Natural killer cell (primary cell): ENCODE results near the gene RAD21L1. TPM values are rescaled to one million over a fixed set of nuclear protein-coding genes. Genes with fewer than 3 reads are reported as not detected.

Experiments used
- ATAC-seq, 3 donors: fragments of 150-1000 bp in 2 of 3; fragments of 200-7000 bp in 1 of 3; cut with Tn5 transposase; 1 replicate in 1 of 3; 2 replicates in 2 of 3; pipeline ENCODE4 v1.10.0; 2021; ENCODE audit warnings: mild to moderate bottlenecking in 2 of 3, moderate library complexity in 2 of 3
- DNase-seq, 2 donors: peaks; one replicate each; pipeline versions ENCODE4 v3.0.0 to v3.0.0-alpha.2; 2013 to 2021; ENCODE audit warnings: mixed read lengths in 1 of 2
- H3K27ac ChIP-seq: one replicate; pipeline ENCODE4 v1.5.1; 2013; ENCODE audit warnings: mild to moderate bottlenecking, low read length
- H3K27me3 ChIP-seq: one replicate; pipeline ENCODE4 v1.6.1; 2013; ENCODE audit warnings: low read length; ENCODE audit not compliant: control insufficient read depth, insufficient read depth
- H3K36me3 ChIP-seq: one replicate; pipeline ENCODE4 v1.6.1; 2013; ENCODE audit warnings: low read length; ENCODE audit not compliant: control insufficient read depth, insufficient read depth
- H3K4me1 ChIP-seq: one replicate; pipeline ENCODE4 v1.6.1; 2013; ENCODE audit warnings: low read length; ENCODE audit not compliant: control insufficient read depth, insufficient read depth
- H3K4me3 ChIP-seq: one replicate; pipeline ENCODE4 v1.5.1; 2013; ENCODE audit warnings: low read length
- H3K9me3 ChIP-seq: one replicate; pipeline ENCODE4 v1.6.1; 2013; ENCODE audit warnings: low read length; ENCODE audit not compliant: control insufficient read depth, insufficient read depth
- H3K27ac Mint-ChIP-seq, 2 donors: one replicate each; pipeline ENCODE4 v1.8.0; 2022; ENCODE audit warnings: mild to moderate bottlenecking in 2 of 2, mixed read lengths in 2 of 2, moderate library complexity in 1 of 2
- H3K27me3 Mint-ChIP-seq, 2 donors: one replicate each; pipeline ENCODE4 v1.8.0; 2022; ENCODE audit warnings: low read depth in 2 of 2, mixed read lengths in 2 of 2
- H3K36me3 Mint-ChIP-seq: one replicate; pipeline ENCODE4 v1.8.0; 2022; ENCODE audit warnings: mixed read lengths
- H3K4me1 Mint-ChIP-seq, 2 donors: one replicate each; pipeline ENCODE4 v1.8.0; 2022; ENCODE audit warnings: mixed read lengths in 2 of 2
- H3K4me3 Mint-ChIP-seq: one replicate; pipeline ENCODE4 v1.8.0; 2022; ENCODE audit warnings: mild to moderate bottlenecking, moderate library complexity, mixed read lengths
- H3K9me3 Mint-ChIP-seq, 2 donors: one replicate each; pipeline ENCODE4 v1.8.0; 2022; ENCODE audit warnings: mixed read lengths in 2 of 2
- WGBS: methylation state at CpG from one replicate; pipeline ENCODE4 v1.1.7; 2013; ENCODE audit warnings: missing lambda C conversion rate; ENCODE audit not compliant: insufficient coverage; 5-methylcytosine and 5-hydroxymethylcytosine counted together
- intact Hi-C: fragments of 100-400 bp; cut with micrococcal nuclease; formaldehyde crosslinking; loops from one replicate; pipeline ENCODE4 v1.14.2; 2022
- total RNA-seq, 4 donors: library from RNA; stranded (reverse); fragments of 120-200 nt in 1 of 4; gene quantifications; one replicate each; pipeline versions ENCODE4 v1.2.3 to v1.2.4, GENCODE V29; 2013 to 2022
- TF ChIP-seq, protein P1 (sequence below): fragments of 200-600 bp; IDR thresholded peaks from one replicate; pipeline ENCODE4 v1.8.0; 2022; ENCODE audit warnings: antibody characterized with exemption

Gene RAD21L1
- total RNA-seq, 3 donors from 2014 or later (not counting 1 experiment from before 2014, with no cell fraction given): not detected

DNA sequence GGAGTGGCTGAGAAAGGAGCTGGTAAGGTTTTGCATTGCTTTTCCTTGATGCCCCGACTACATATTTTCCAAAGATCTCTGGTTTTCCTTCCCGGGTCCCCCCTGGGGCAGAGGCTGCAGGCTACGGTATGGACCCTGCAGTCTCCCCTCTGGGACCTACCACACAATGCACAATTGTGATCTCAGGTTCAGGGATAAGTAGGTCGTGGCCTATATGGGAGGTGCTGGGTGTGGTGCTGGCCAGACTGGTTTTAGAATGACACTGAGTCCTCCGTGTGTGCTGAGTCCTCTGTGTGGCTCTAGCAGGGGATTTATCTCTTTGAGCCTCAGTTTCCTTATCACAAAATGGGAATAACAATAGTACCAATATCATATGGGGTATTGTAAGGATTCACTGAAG lies 22.2 kb upstream of the RAD21L1 start:
- DNase-seq (no peak), ATAC-seq (no peak)
- TF ChIP-seq, protein P1, sequence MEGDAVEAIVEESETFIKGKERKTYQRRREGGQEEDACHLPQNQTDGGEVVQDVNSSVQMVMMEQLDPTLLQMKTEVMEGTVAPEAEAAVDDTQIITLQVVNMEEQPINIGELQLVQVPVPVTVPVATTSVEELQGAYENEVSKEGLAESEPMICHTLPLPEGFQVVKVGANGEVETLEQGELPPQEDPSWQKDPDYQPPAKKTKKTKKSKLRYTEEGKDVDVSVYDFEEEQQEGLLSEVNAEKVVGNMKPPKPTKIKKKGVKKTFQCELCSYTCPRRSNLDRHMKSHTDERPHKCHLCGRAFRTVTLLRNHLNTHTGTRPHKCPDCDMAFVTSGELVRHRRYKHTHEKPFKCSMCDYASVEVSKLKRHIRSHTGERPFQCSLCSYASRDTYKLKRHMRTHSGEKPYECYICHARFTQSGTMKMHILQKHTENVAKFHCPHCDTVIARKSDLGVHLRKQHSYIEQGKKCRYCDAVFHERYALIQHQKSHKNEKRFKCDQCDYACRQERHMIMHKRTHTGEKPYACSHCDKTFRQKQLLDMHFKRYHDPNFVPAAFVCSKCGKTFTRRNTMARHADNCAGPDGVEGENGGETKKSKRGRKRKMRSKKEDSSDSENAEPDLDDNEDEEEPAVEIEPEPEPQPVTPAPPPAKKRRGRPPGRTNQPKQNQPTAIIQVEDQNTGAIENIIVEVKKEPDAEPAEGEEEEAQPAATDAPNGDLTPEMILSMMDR: no peak
- no peak overlapping the region for H3K27ac ChIP-seq
- no peaks in the 10 kb centered on the region for H3K4me1 ChIP-seq
- Mint-ChIP-seq H3K4me1 (no peaks in the 10 kb centered on the region), H3K9me3 (no peaks in the 10 kb centered on the region), H3K27me3 (peaks cover 0 to 4% of the 10 kb centered on the region in 2 donors), H3K27ac (no peak overlapping the region), H3K36me3 (no peaks in the 10 kb centered on the region), H3K4me3 (no peak overlapping the region)
- 78% methylated on average over 4 of the region's 5 CpGs for WGBS
- no peak overlapping the region for H3K4me3 ChIP-seq
- H3K9me3 ChIP-seq: no peaks in the 10 kb centered on the region
- no peaks in the 10 kb centered on the region for H3K27me3 ChIP-seq
- intact Hi-C loops: no loop called here
- no peaks in the 10 kb centered on the region for H3K36me3 ChIP-seq

DNA sequence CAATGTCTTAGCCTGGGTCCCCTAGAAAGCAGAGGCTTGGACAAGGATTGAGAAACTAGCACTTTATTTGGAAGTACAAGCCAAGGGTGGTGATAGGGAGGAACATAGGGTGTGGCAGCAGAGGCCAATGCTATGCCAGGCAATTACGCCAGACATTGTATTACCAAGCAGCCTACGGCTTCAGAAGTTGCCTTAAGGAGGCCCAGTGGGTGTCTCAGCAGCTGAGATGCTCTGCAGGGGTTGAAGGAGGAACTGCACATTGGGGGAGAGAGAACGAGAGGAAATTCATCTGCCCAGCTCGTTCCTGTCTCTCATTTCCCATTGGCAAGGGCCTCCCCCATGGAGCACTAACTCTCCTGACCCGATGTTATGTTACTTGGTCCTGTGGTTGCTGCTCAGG lies 21.7 kb upstream of the RAD21L1 start:
- WGBS: 39% methylated on average over 5 of the region's 5 CpGs
- Histone ChIP-seq H3K27ac (no peak overlapping the region), H3K36me3 (no peaks in the 10 kb centered on the region), H3K4me3 (no peak overlapping the region), H3K4me1 (no peaks in the 10 kb centered on the region), H3K27me3 (no peaks in the 10 kb centered on the region), H3K9me3 (no peaks in the 10 kb centered on the region)
- TF ChIP-seq, protein P1: no peak
- peaks cover 0 to 4% of the 10 kb centered on the region in 2 donors for H3K27me3 Mint-ChIP-seq
- H3K4me3 Mint-ChIP-seq: no peak overlapping the region
- H3K9me3 Mint-ChIP-seq: no peaks in the 10 kb centered on the region
- DNase-seq: no peak
- ATAC-seq: no peak
- H3K36me3 Mint-ChIP-seq: no peaks in the 10 kb centered on the region
- intact Hi-C loops: no loop called here
- no peaks in the 10 kb centered on the region for H3K4me1 Mint-ChIP-seq
- H3K27ac Mint-ChIP-seq: no peak overlapping the region

DNA sequence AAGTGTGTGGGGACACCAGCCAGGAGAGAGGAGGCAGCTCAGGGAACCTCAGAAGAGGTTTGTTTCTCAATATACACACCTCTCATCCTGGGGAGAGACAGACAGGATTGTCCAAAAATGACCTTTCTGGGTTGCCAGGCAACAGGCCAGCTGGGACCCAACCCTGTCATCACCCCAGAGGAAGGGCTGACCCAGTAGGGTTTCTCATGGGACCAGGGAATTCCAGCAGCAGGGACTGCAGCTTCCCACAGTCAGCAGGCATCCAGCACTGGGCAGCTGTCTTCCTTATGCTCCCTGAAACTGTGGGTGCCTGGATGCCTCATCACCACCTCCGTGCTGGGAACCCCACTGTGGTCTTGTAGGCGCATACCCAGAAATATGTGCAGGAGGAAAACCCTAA lies 21.3 kb upstream of the RAD21L1 start:
- no peaks in the 10 kb centered on the region for H3K36me3 ChIP-seq
- no peaks in the 10 kb centered on the region for H3K9me3 Mint-ChIP-seq
- TF ChIP-seq, protein P1: no peak
- intact Hi-C loops: no loop called here
- H3K36me3 Mint-ChIP-seq: no peaks in the 10 kb centered on the region
- H3K4me1 Mint-ChIP-seq: no peaks in the 10 kb centered on the region
- no peaks in the 10 kb centered on the region for H3K4me1 ChIP-seq
- no peaks in the 10 kb centered on the region for H3K27me3 ChIP-seq
- WGBS: 95% methylated on average over 2 of the region's 2 CpGs
- H3K4me3 Mint-ChIP-seq: no peak overlapping the region
- no peaks in the 10 kb centered on the region for H3K9me3 ChIP-seq
- no peak overlapping the region for H3K27ac ChIP-seq
- no peak overlapping the region for H3K4me3 ChIP-seq
- ATAC-seq (no peak), DNase-seq (no peak)
- H3K27me3 Mint-ChIP-seq: peaks cover 0 to 4% of the 10 kb centered on the region in 2 donors
- no peak overlapping the region for H3K27ac Mint-ChIP-seq

DNA sequence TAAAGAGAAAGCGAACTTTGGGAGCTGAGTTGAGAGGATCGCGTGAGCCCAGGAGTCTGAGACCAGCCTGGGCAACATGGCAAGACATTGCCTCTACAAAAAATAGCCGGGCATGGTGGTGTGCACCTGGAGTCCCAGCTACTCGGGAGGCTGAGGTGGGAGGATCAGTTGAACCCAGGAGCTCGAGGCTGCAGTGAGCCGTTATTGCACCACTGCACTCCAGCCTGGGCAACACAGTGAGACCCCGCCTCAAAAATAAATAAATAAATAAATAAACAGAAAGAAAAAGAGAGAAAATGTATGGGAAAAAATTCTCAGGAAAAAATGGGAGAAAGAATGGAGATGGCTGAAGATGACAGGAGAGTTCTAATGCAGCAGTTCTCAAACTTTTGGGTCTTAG lies 20.0 kb upstream of the RAD21L1 start:
- H3K27me3 Mint-ChIP-seq: peaks cover 4 to 7% of the 10 kb centered on the region in 2 donors
- H3K36me3 ChIP-seq: no peaks in the 10 kb centered on the region
- DNase-seq (no peak), ATAC-seq (no peak)
- TF ChIP-seq, protein P1: no peak
- H3K4me3 ChIP-seq: no peak overlapping the region
- H3K4me1 ChIP-seq: no peaks in the 10 kb centered on the region
- no peaks in the 10 kb centered on the region for H3K27me3 ChIP-seq
- H3K36me3 Mint-ChIP-seq: no peaks in the 10 kb centered on the region
- H3K27ac ChIP-seq: no peak overlapping the region
- no peaks in the 10 kb centered on the region for H3K4me1 Mint-ChIP-seq
- H3K9me3 ChIP-seq: no peaks in the 10 kb centered on the region
- intact Hi-C loops: no loop called here
- no peak overlapping the region for H3K27ac Mint-ChIP-seq
- WGBS: 96% methylated on average over 5 of the region's 8 CpGs
- no peaks in the 10 kb centered on the region for H3K9me3 Mint-ChIP-seq
- H3K4me3 Mint-ChIP-seq: no peak overlapping the region
